Measurements from ENCODE around the gene FIGNL2.

GRCh38 chr12:51874486-51874885, 26.0 kb upstream of the FIGNL2 start:
- TF ChIP-seq POLR2AphosphoS5 (IDR thresholded peaks at IDR 0.05; ENCODE audit: low read depth, low read length) (no peak), CTCF (IDR thresholded peaks at IDR 0.05 in 2 of 3, conservative IDR thresholded peaks at IDR 0.05 in 1 of 3; ENCODE audit: borderline replicate concordance in 1 of 3, insufficient read depth in 1 of 3, low read depth in 2 of 3, low read length in 2 of 3) (no peak), REST (IDR thresholded peaks at IDR 0.05; ENCODE audit: low read depth) (no peak), YY1 (IDR thresholded peaks at IDR 0.05; ENCODE audit: extremely low read depth, insufficient replicate concordance, low read depth, low read length) (no peak), POLR2A (IDR thresholded peaks at IDR 0.05; ENCODE audit: borderline replicate concordance, extremely low read depth, insufficient read depth, insufficient read length) (no peak), ZNF274 (IDR thresholded peaks at IDR 0.05; ENCODE audit: low read depth, low read length) (no peak), TCF7L2 (IDR thresholded peaks at IDR 0.05; ENCODE audit: borderline replicate concordance, extremely low read depth, insufficient read depth, insufficient read length) (no peak), EZH2 (IDR thresholded peaks at IDR 0.05) (no peak), EZH2phosphoT487 (IDR thresholded peaks at IDR 0.05; ENCODE audit: borderline replicate concordance) (no peak), CEBPB (IDR thresholded peaks at IDR 0.05; ENCODE audit: low read depth) (no peak), SIN3A (IDR thresholded peaks at IDR 0.05; ENCODE audit: low read depth) (no peak)
